ENCODE data around the gene CADPS.

CADPS gene

DNA sequence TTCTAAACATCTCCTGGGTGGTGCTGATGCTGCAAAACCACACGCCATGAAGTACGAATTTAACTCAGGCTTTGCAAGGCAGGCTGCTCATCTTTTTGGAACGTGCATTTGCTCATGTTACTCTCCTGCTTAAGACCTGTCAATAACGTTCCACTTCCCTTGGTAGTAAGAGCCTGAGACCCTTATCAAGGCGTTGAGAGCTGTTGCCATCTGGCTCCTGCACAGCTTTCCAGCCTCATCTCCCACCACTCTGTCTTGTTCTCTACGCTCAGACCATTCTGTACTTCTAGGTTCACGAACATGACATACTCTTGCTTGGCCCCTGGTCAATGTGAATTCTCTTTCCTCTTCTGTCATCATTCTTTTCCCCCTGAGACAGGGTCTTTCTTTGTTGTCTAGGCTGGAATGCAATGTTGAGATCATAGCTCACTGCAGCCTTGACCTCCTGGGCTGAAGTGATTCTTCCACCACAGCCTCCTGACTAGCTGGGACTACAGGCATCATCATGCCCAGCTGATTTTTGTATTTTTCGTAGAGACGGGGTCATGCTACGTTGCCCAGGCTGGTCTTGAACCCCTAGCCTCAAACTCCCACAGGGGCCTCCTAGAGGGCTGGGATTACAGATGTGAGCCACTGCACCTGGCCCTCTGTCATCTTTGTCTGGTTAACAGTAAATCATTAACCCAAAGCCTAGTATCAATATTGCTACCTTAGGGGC is 202.8 kb downstream of the CADPS start:
- Histone ChIP-seq H3K4me2 (ENCODE audit: low read depth, low read length, poor library complexity, severe bottlenecking) (no peak overlapping the region), H4K20me1 (ENCODE audit: insufficient read depth, low read length, poor library complexity, severe bottlenecking) (no peaks in the 10 kb centered on the region), H3K9me3 (ENCODE audit: insufficient read depth, low read depth, low read length) (no peaks in the 10 kb centered on the region), H3K4me3 (ENCODE audit: low read length, poor library complexity, severe bottlenecking) (no peak overlapping the region), H3K9ac (ENCODE audit: low read depth, low read length, poor library complexity, severe bottlenecking) (no peak overlapping the region), H3K27me3 (ENCODE audit: insufficient read depth, low read length, poor library complexity, severe bottlenecking) (peaks cover 5% of the 10 kb centered on the region), H3F3A (ENCODE audit: low read depth) (no peaks in the 10 kb centered on the region), H3K4me1 (ENCODE audit: insufficient read depth, low read length, poor library complexity, severe bottlenecking) (no peaks in the 10 kb centered on the region), H3K36me3 (ENCODE audit: insufficient read depth, low read length) (no peaks in the 10 kb centered on the region), H3K79me2 (ENCODE audit: insufficient read depth, low read length) (no peaks in the 10 kb centered on the region), H2AFZ (ENCODE audit: low read length) (no peak overlapping the region), H3K9me2 (replicated peaks; ENCODE audit: low read depth, low read length) (no peaks in the 10 kb centered on the region)
- TF ChIP-seq, protein P1, sequence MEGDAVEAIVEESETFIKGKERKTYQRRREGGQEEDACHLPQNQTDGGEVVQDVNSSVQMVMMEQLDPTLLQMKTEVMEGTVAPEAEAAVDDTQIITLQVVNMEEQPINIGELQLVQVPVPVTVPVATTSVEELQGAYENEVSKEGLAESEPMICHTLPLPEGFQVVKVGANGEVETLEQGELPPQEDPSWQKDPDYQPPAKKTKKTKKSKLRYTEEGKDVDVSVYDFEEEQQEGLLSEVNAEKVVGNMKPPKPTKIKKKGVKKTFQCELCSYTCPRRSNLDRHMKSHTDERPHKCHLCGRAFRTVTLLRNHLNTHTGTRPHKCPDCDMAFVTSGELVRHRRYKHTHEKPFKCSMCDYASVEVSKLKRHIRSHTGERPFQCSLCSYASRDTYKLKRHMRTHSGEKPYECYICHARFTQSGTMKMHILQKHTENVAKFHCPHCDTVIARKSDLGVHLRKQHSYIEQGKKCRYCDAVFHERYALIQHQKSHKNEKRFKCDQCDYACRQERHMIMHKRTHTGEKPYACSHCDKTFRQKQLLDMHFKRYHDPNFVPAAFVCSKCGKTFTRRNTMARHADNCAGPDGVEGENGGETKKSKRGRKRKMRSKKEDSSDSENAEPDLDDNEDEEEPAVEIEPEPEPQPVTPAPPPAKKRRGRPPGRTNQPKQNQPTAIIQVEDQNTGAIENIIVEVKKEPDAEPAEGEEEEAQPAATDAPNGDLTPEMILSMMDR (conservative IDR thresholded peaks at IDR 0.05; ENCODE audit: low read length): no peak
- TF ChIP-seq EZH2phosphoT487 (IDR thresholded peaks at IDR 0.05; ENCODE audit: borderline replicate concordance): no peak

DNA sequence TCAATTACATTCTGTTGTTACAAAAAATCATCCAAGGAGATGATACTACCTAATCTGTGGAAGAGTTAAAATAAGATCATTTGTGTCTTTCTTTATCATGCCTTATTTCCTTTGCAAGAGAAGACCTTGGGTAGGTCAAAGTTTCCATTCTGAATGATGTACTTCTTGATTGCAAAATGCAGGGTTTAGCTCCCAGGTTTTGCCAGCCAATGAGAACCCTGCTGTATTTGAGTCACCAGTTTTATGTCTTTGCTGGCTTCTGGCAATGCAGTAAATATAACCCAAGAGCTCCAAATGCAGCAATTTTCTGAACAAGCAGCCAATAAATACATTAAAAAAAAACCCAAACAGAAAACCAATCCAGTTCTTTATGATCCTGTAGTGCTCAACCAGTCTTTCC is 204.9 kb downstream of the CADPS start:
- no peaks in the 10 kb centered on the region for H3K27me3 ChIP-seq (ENCODE audit: insufficient read depth, low read length, poor library complexity, severe bottlenecking)
- no peak overlapping the region for H2AFZ ChIP-seq (ENCODE audit: low read length)
- TF ChIP-seq EZH2phosphoT487 (IDR thresholded peaks at IDR 0.05; ENCODE audit: borderline replicate concordance): no peak
- TF ChIP-seq, protein P1 (conservative IDR thresholded peaks at IDR 0.05; ENCODE audit: low read length): no peak
- H3K9ac ChIP-seq (ENCODE audit: low read depth, low read length, poor library complexity, severe bottlenecking): no peak overlapping the region
- H3K9me3 ChIP-seq (ENCODE audit: insufficient read depth, low read depth, low read length): no peaks in the 10 kb centered on the region
- no peaks in the 10 kb centered on the region for H3K36me3 ChIP-seq (ENCODE audit: insufficient read depth, low read length)
- H3K9me2 ChIP-seq (replicated peaks; ENCODE audit: low read depth, low read length): no peaks in the 10 kb centered on the region
- no peaks in the 10 kb centered on the region for H3K79me2 ChIP-seq (ENCODE audit: insufficient read depth, low read length)
- no peaks in the 10 kb centered on the region for H3K4me1 ChIP-seq (ENCODE audit: insufficient read depth, low read length, poor library complexity, severe bottlenecking)
- no peak overlapping the region for H3K4me3 ChIP-seq (ENCODE audit: low read length, poor library complexity, severe bottlenecking)
- H3F3A ChIP-seq (ENCODE audit: low read depth): no peaks in the 10 kb centered on the region
- no peaks in the 10 kb centered on the region for H4K20me1 ChIP-seq (ENCODE audit: insufficient read depth, low read length, poor library complexity, severe bottlenecking)
- no peak overlapping the region for H3K4me2 ChIP-seq (ENCODE audit: low read depth, low read length, poor library complexity, severe bottlenecking)

DNA sequence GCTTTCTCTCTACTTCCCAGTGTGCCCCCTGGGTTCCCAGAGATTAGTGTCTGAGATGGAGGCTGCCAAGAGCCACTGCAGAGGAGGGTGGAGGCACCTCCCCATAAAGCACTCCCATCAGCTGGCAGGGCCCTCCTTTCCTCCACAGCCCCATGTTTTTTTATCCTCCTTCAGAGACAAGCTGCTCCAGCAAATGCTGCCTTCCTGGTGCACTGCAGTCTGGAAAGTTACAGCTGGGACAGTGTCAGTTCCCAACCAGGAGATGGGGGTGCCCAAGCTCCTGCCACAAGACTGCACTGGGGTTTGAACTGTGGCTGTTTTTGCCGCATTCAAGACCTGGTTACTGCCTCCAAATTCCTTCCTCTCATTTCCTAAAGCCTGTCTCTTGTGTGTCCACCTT is 206.1 kb downstream of the CADPS start:
- Histone ChIP-seq H3K27me3 (ENCODE audit: insufficient read depth, low read length, poor library complexity, severe bottlenecking) (no peaks in the 10 kb centered on the region), H3K9me3 (ENCODE audit: insufficient read depth, low read depth, low read length) (no peaks in the 10 kb centered on the region), H3K9me2 (replicated peaks; ENCODE audit: low read depth, low read length) (no peaks in the 10 kb centered on the region), H3K79me2 (ENCODE audit: insufficient read depth, low read length) (no peaks in the 10 kb centered on the region), H3F3A (ENCODE audit: low read depth) (no peaks in the 10 kb centered on the region), H3K36me3 (ENCODE audit: insufficient read depth, low read length) (no peaks in the 10 kb centered on the region), H2AFZ (ENCODE audit: low read length) (no peak overlapping the region), H3K9ac (ENCODE audit: low read depth, low read length, poor library complexity, severe bottlenecking) (no peak overlapping the region), H4K20me1 (ENCODE audit: insufficient read depth, low read length, poor library complexity, severe bottlenecking) (no peaks in the 10 kb centered on the region), H3K4me1 (ENCODE audit: insufficient read depth, low read length, poor library complexity, severe bottlenecking) (no peaks in the 10 kb centered on the region), H3K4me3 (ENCODE audit: low read length, poor library complexity, severe bottlenecking) (no peak overlapping the region), H3K4me2 (ENCODE audit: low read depth, low read length, poor library complexity, severe bottlenecking) (no peak overlapping the region)
- no peak for TF ChIP-seq EZH2phosphoT487 (IDR thresholded peaks at IDR 0.05; ENCODE audit: borderline replicate concordance)
- TF ChIP-seq, protein P1 (conservative IDR thresholded peaks at IDR 0.05; ENCODE audit: low read length): no peak

Measured in Loucy (cell line).